Fibroblast of lung (primary cell): ENCODE measurements around the gene FGFR3. TPM values are rescaled to one million over a fixed set of nuclear protein-coding genes. Genes with fewer than 3 reads are reported as not detected.
A peak's percentile ranks its signal among the peaks of the same experiment; 100 is the strongest.

ENCODE experiments used
- DNase-seq, 2 donors: peaks; one replicate each; pipeline versions ENCODE4 v3.0.0 to v3.0.0-alpha.2; 2010; ENCODE audit warnings: low read depth in 2 of 2
- H2AFZ ChIP-seq: 2 replicates; pipeline ENCODE4 v1.5.1; 2012; ENCODE audit warnings: low read length, control low read depth, inconsistent platforms
- H3K27ac ChIP-seq: 2 replicates; pipeline ENCODE4 v1.5.1; 2011; ENCODE audit warnings: low read length, control low read depth; ENCODE audit not compliant: insufficient read depth
- H3K27me3 ChIP-seq: 2 replicates; pipeline ENCODE4 v1.5.1; 2011; ENCODE audit warnings: mild to moderate bottlenecking, low read length; ENCODE audit not compliant: control insufficient read depth, insufficient read depth
- H3K36me3 ChIP-seq: 2 replicates; pipeline ENCODE4 v1.5.1; 2011; ENCODE audit warnings: low read length; ENCODE audit not compliant: control insufficient read depth, insufficient read depth
- H3K4me1 ChIP-seq: 2 replicates; pipeline ENCODE4 v1.5.1; 2011; ENCODE audit warnings: low read length; ENCODE audit not compliant: control insufficient read depth, insufficient read depth; ENCODE audit errors: extremely low read depth
- H3K4me2 ChIP-seq: 2 replicates; pipeline ENCODE4 v1.5.1; 2011; ENCODE audit warnings: low read length, control low read depth; ENCODE audit not compliant: insufficient read depth; ENCODE audit errors: extremely low read depth
- H3K4me3 ChIP-seq, 4 experiments: fragments of 200-600 bp in 1 of 4; sonication (generic) in 1 of 4; replicated peaks in 1 of 4; 2 replicates each; pipeline ENCODE4 v1.5.1; 2011 to 2016; ENCODE audit warnings: low read length in 4 of 4, low read depth in 3 of 4, mild to moderate bottlenecking in 3 of 4, control low read depth in 2 of 4, inconsistent platforms in 1 of 4, mixed read lengths in 1 of 4; ENCODE audit not compliant: insufficient read depth in 1 of 4; ENCODE audit errors: control extremely low read depth in 1 of 4
- H3K79me2 ChIP-seq: 2 replicates; pipeline ENCODE4 v1.5.1; 2012; ENCODE audit warnings: mild to moderate bottlenecking, low read length, inconsistent platforms; ENCODE audit not compliant: control insufficient read depth, insufficient read depth
- H3K9ac ChIP-seq: 2 replicates; pipeline ENCODE4 v1.5.1; 2011; ENCODE audit warnings: mild to moderate bottlenecking, low read length, control low read depth; ENCODE audit not compliant: insufficient read depth
- H3K9me3 ChIP-seq: 2 replicates; pipeline ENCODE4 v1.5.1; 2012; ENCODE audit warnings: low read depth, low read length; ENCODE audit not compliant: control insufficient read depth, insufficient read depth
- H4K20me1 ChIP-seq: 2 replicates; pipeline ENCODE4 v1.5.1; 2011; ENCODE audit warnings: low read length; ENCODE audit not compliant: control insufficient read depth, insufficient read depth; ENCODE audit errors: extremely low read depth
- EZH2 ChIP-seq: IDR thresholded peaks from 2 replicates; pipeline ENCODE4 v1.5.1; 2012; ENCODE audit warnings: low read length, control low read depth, mild to moderate bottlenecking; ENCODE audit errors: missing control alignments
- polyA plus RNA-seq, 2 donors: library from polyadenylated mRNA; depleted of rRNA in 1 of 2; stranded (reverse) in 1 of 2; unstranded in 1 of 2; fragments of >200 nt; gene quantifications; 2 replicates each; pipeline ENCODE4 v1.2.1, GENCODE V29; 2011 to 2012; ENCODE audit warnings: missing spikeins in 1 of 2
- total RNA-seq: library from RNA; depleted of rRNA; stranded (reverse); fragments of >200 nt; gene quantifications from 2 replicates; pipeline ENCODE4 v1.2.1, GENCODE V29; 2014
- TF ChIP-seq, protein P1 (sequence below), 2 donors: IDR thresholded peaks in 1 of 2; conservative IDR thresholded peaks in 1 of 2; 1 replicate in 1 of 2; 2 replicates in 1 of 2; pipeline ENCODE4 v1.5.1; 2011 to 2012; ENCODE audit warnings: low read length in 2 of 2, control low read depth in 1 of 2, inconsistent platforms in 1 of 2, low read depth in 1 of 2, mild to moderate bottlenecking in 1 of 2

FGFR3 gene
- total and polyA plus RNA-seq, 2 donors (not counting 1 experiment from before 2014, with no cell fraction given): 0.11 to 0.33 TPM

DNA sequence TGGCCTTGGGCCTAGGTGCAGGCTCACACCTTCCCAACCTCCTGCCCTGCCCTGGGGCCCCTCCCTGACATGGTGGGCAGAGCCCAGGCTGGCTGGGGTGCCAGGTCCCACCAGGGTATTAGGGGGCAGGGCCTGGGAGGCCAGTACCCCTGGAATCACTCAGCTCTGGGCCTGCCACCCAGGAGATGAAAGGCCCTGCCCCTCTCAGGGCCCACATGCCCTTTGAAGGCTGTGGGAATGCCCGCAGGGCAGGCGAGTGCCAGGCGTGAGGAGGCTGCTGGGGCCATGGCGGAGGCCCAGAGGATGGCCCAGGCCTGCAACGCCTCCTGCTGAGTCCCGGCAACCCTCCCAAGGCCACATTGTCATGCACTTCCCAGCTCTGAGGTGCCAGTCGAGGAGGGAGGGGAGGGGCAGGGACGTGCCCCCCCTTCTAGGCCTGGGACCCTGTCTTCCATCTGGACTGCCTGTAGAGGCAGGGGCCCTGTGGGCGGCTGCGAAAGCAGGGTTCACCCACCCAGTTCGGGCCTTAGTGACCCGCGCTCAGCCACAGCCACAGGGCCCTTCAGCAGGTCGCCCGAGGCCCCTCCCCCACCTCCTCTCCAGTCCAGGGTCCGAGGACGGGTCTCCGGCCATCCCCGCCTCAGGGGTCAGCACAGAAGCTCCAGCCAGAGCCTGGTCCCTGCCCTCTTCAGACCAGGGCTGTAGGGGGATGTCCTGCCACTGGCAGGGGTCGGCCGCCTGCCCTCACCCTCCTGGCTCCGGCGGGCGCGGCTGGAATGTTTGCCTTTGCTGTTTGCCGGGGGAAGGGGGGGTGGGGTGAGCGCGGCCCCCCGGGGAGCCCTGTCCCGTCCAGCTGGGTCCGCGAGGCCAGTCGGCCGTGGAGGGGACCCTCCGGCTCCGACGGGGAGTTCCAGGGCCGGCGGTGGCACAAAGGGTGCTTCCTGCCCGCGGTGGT, 26.7 kb upstream of the FGFR3 start:
- Histone ChIP-seq H2AFZ (no peak overlapping the region), H3K9ac (no peak overlapping the region), H4K20me1 (no peaks in the 10 kb centered on the region), H3K4me2 (no peak overlapping the region), H3K27ac (no peak overlapping the region), H3K36me3 (no peaks in the 10 kb centered on the region), H3K9me3 (no peaks in the 10 kb centered on the region), H3K27me3 (no peaks in the 10 kb centered on the region), H3K79me2 (no peaks in the 10 kb centered on the region), H3K4me3 (peak overlapping the region in 1 of 4 experiments; percentile 47), H3K4me1 (no peaks in the 10 kb centered on the region)
- TF ChIP-seq, protein P1, sequence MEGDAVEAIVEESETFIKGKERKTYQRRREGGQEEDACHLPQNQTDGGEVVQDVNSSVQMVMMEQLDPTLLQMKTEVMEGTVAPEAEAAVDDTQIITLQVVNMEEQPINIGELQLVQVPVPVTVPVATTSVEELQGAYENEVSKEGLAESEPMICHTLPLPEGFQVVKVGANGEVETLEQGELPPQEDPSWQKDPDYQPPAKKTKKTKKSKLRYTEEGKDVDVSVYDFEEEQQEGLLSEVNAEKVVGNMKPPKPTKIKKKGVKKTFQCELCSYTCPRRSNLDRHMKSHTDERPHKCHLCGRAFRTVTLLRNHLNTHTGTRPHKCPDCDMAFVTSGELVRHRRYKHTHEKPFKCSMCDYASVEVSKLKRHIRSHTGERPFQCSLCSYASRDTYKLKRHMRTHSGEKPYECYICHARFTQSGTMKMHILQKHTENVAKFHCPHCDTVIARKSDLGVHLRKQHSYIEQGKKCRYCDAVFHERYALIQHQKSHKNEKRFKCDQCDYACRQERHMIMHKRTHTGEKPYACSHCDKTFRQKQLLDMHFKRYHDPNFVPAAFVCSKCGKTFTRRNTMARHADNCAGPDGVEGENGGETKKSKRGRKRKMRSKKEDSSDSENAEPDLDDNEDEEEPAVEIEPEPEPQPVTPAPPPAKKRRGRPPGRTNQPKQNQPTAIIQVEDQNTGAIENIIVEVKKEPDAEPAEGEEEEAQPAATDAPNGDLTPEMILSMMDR (conservative IDR thresholded peaks at IDR 0.05 in 1 of 2, IDR thresholded peaks at IDR 0.05 in 1 of 2; ENCODE audit: low read depth in 1 of 2, low read length in 2 of 2): no peak
- TF ChIP-seq EZH2: no peak
- DNase-seq: no peak

DNA sequence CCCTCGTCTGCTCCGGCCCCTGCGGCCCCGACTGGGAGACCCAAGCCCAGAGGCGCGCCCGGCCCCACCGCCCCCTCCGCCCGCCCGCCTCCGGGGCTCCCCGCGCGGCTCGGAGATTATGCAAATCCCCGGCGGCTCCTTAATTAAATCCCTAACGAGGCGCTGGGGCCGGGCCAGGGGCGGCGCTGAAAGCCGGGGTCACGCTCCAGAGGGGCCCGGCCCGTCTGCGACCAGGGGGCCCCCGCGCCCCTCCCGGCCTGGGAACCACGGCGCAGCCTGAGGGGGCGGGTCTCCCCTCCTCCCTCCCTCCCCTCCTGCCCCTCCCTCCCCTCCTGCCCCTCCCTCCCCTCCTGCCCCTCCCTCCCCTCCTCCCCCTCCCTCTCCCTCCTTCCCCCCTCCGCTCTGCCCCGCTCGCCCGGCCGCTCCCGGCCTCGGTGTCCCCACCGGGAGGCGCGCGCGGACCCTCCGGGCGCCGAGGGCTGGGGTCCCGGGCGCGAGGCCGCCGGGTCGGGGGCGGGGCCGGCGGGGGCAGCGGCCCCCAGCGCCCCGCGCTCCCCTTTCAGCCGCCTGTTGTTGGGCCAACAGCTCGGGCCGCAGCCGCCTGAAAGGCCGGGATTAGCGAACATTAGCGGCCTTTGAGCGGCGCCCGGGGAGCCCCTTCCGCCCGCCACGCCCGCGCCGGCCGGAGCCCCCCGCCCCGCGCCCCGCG, 25.9 kb upstream of the FGFR3 start:
- no peak overlapping the region for H3K27ac ChIP-seq
- no peak overlapping the region for H3K4me2 ChIP-seq
- H3K27me3 ChIP-seq: no peaks in the 10 kb centered on the region
- H2AFZ ChIP-seq: no peak overlapping the region
- no peak overlapping the region for H3K9ac ChIP-seq
- no peaks in the 10 kb centered on the region for H4K20me1 ChIP-seq
- H3K79me2 ChIP-seq: no peaks in the 10 kb centered on the region
- H3K4me1 ChIP-seq: no peaks in the 10 kb centered on the region
- no peak for TF ChIP-seq EZH2
- TF ChIP-seq, protein P1 (conservative IDR thresholded peaks at IDR 0.05 in 1 of 2, IDR thresholded peaks at IDR 0.05 in 1 of 2; ENCODE audit: low read depth in 1 of 2, low read length in 2 of 2): no peak
- no peaks in the 10 kb centered on the region for H3K9me3 ChIP-seq
- H3K36me3 ChIP-seq: no peaks in the 10 kb centered on the region
- H3K4me3 ChIP-seq: peak overlapping the region in 1 of 4 experiments; percentile 48
- DNase-seq: peak in 1 of 2 donors; percentile 27

DNA sequence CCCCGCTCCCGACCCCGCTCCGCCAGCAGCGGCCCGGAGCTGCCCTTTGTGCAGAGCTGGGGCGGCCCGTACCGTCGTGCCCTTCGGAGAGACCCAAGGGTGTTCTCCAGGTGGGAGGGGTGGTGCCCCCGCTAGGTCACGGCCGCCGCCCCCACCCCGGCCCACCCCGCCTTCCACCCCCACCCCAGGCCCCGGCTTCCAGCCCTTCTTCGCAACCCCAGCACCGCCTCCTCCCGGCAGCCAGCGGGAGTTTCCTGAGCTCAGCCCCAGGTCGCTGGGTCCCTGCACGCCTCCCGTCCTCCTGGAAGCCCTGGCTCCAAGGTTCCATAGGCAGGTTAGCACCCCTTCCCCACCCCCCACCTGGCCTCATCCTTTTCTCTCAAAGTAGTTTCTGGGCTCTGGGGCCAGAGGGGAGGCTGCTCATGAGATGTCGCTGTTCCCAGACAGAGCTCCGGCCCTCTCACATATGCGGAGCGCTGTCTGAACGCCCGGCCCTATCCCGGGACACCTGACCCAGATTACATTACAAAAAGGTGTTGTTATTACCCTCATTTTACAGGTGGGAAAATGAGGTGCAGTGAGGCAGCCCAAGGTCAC, 25.2 kb upstream of the FGFR3 start:
- Histone ChIP-seq H3K36me3 (no peaks in the 10 kb centered on the region), H3K4me3 (peak overlapping the region in 1 of 4 experiments; percentile 48), H3K9ac (no peak overlapping the region), H4K20me1 (no peaks in the 10 kb centered on the region), H3K4me1 (no peaks in the 10 kb centered on the region), H3K9me3 (no peaks in the 10 kb centered on the region), H3K27me3 (no peaks in the 10 kb centered on the region), H2AFZ (no peak overlapping the region), H3K79me2 (no peaks in the 10 kb centered on the region), H3K27ac (no peak overlapping the region), H3K4me2 (peak overlapping the region; percentile 13)
- TF ChIP-seq, protein P1 (conservative IDR thresholded peaks at IDR 0.05 in 1 of 2, IDR thresholded peaks at IDR 0.05 in 1 of 2; ENCODE audit: low read depth in 1 of 2, low read length in 2 of 2): peak; percentile 33 to 49
- TF ChIP-seq EZH2: no peak
- DNase-seq: peak; percentile 20 to 22
